Measurements from ENCODE around the gene AKAP17A. TPM values are rescaled to one million over a fixed set of nuclear protein-coding genes. Genes with fewer than 3 reads are reported as not detected.
"Not testable (repeated sequence)": the region's sequence is repeated elsewhere in the genome, so short reads cannot be mapped to it uniquely, and the experiment has no call there.

AKAP17A gene
- total RNA-seq, result 100 to 1,000 TPM in 1 of 2 donors, 10 to 100 TPM in 1; 98.7 to 102 TPM
- 187 to 250 reads per million in 2 donors for total RNA-seq

- Mint-ChIP-seq H3K27me3 (no peaks in the 10 kb centered on the region), H3K4me3 (peak within 1 kb of the TSS; percentile 94), H3K36me3 (ENCODE audit: low read depth) (no peaks in the 10 kb centered on the region), H3K27ac (peak within 1 kb of the TSS; percentile 91), H3K4me1 (peaks cover 11% of the 10 kb centered on the region)
- ATAC-seq, result peak; percentile 93
- H3K9me3 ChIP-seq (ENCODE audit: control insufficient read depth, low read length, poor library complexity, severe bottlenecking), result no peaks in the 10 kb centered on the region
- DNase-seq, result peak; percentile 97 to 99 (median 97)
Measured at GRCh38 chrX:1591102-1591862, at the start of gene AKAP17A. AKAP17A (plus strand) TSS chrX:1591604; CDS start chrX:1593463, 1,859 bp downstream.

GRCh38 chrX:1542994-1543725, 48.2 kb upstream of the AKAP17A start:
- DNase-seq (no peak), ATAC-seq (no peak)
- Mint-ChIP-seq H3K36me3 (ENCODE audit: low read depth) (no peaks in the 10 kb centered on the region), H3K27me3 (no peaks in the 10 kb centered on the region), H3K4me1 (peaks cover 2% of the 10 kb centered on the region), H3K27ac (no peak overlapping the region), H3K4me3 (no peak overlapping the region)
- H3K9me3 ChIP-seq (ENCODE audit: control insufficient read depth, low read length, poor library complexity, severe bottlenecking), result no peaks in the 10 kb centered on the region

- H3K27me3 Mint-ChIP-seq, result no peaks in the 10 kb centered on the region
- no peak for ATAC-seq
- no peak overlapping the region for H3K4me3 Mint-ChIP-seq
- peak overlapping the region; percentile 49 for H3K27ac Mint-ChIP-seq
- no peaks in the 10 kb centered on the region for H3K9me3 ChIP-seq (ENCODE audit: control insufficient read depth, low read length, poor library complexity, severe bottlenecking)
- DNase-seq, result no peak
- H3K4me1 Mint-ChIP-seq, result peaks cover 11% of the 10 kb centered on the region
- H3K36me3 Mint-ChIP-seq (ENCODE audit: low read depth), result no peaks in the 10 kb centered on the region
Measured at GRCh38 chrX:1545776-1546408, 45.5 kb upstream of the AKAP17A start.

- no peaks in the 10 kb centered on the region for H3K9me3 ChIP-seq (ENCODE audit: control insufficient read depth, low read length, poor library complexity, severe bottlenecking)
- Mint-ChIP-seq H3K4me3 (peak overlapping the region; percentile 58), H3K36me3 (ENCODE audit: low read depth) (peaks cover 2% of the 10 kb centered on the region), H3K27me3 (no peaks in the 10 kb centered on the region), H3K4me1 (peaks cover 14% of the 10 kb centered on the region), H3K27ac (peak overlapping the region; percentile 49)
- DNase-seq (no peak), ATAC-seq (no peak)
Measured at GRCh38 chrX:1546691-1547251, 44.6 kb upstream of the AKAP17A start.

- ATAC-seq, result no peak
- no peaks in the 10 kb centered on the region for H3K9me3 ChIP-seq (ENCODE audit: control insufficient read depth, low read length, poor library complexity, severe bottlenecking)
- peaks cover 35% of the 10 kb centered on the region for H3K4me1 Mint-ChIP-seq
- H3K4me3 Mint-ChIP-seq, result peak overlapping the region; percentile 37
- peak overlapping the region; percentile 93 for H3K27ac Mint-ChIP-seq
- peaks cover 8% of the 10 kb centered on the region for H3K36me3 Mint-ChIP-seq (ENCODE audit: low read depth)
- DNase-seq, result no peak
- no peaks in the 10 kb centered on the region for H3K27me3 Mint-ChIP-seq
Measured at GRCh38 chrX:1551959-1552546, 39.4 kb upstream of the AKAP17A start.

GRCh38 chrX:1554469-1555210, 36.8 kb upstream of the AKAP17A start:
- Mint-ChIP-seq H3K4me3 (peak overlapping the region; percentile 54), H3K36me3 (ENCODE audit: low read depth) (peaks cover 8% of the 10 kb centered on the region), H3K27ac (peak overlapping the region; percentile 93), H3K27me3 (no peaks in the 10 kb centered on the region), H3K4me1 (peaks cover 38% of the 10 kb centered on the region)
- H3K9me3 ChIP-seq (ENCODE audit: control insufficient read depth, low read length, poor library complexity, severe bottlenecking), result no peaks in the 10 kb centered on the region
- ATAC-seq (peak; percentile 99), DNase-seq (peak in 2 of 3 donors; percentile 26 to 36)

GRCh38 chrX:1555370-1555769, 36.0 kb upstream of the AKAP17A start:
- Mint-ChIP-seq H3K4me3 (peak overlapping the region; percentile 54), H3K36me3 (ENCODE audit: low read depth) (peaks cover 8% of the 10 kb centered on the region), H3K27me3 (no peaks in the 10 kb centered on the region), H3K4me1 (peaks cover 35% of the 10 kb centered on the region), H3K27ac (peak overlapping the region; percentile 93)
- ATAC-seq (no peak), DNase-seq (no peak)
- no peaks in the 10 kb centered on the region for H3K9me3 ChIP-seq (ENCODE audit: control insufficient read depth, low read length, poor library complexity, severe bottlenecking)

- peak overlapping the region; percentile 93 for H3K27ac Mint-ChIP-seq
- not testable (repeated sequence) for DNase-seq; ATAC-seq; H3K27me3 Mint-ChIP-seq; H3K4me3 Mint-ChIP-seq; H3K36me3 Mint-ChIP-seq (ENCODE audit: low read depth); H3K9me3 ChIP-seq (ENCODE audit: control insufficient read depth, low read length, poor library complexity, severe bottlenecking)
- peaks cover 32% of the 10 kb centered on the region for H3K4me1 Mint-ChIP-seq
Measured at GRCh38 chrX:1557442-1557841, 34.0 kb upstream of the AKAP17A start.

GRCh38 chrX:1558761-1559468, 32.5 kb upstream of the AKAP17A start:
- no peak for DNase-seq
- Mint-ChIP-seq H3K4me1 (peaks cover 36% of the 10 kb centered on the region), H3K4me3 (no peak overlapping the region), H3K36me3 (ENCODE audit: low read depth) (no peaks in the 10 kb centered on the region), H3K27me3 (no peaks in the 10 kb centered on the region), H3K27ac (peak overlapping the region; percentile 93)
- no peaks in the 10 kb centered on the region for H3K9me3 ChIP-seq (ENCODE audit: control insufficient read depth, low read length, poor library complexity, severe bottlenecking)
- ATAC-seq, result no peak

GRCh38 chrX:1561164-1561563, 30.2 kb upstream of the AKAP17A start:
- H3K36me3 Mint-ChIP-seq (ENCODE audit: low read depth), result no peaks in the 10 kb centered on the region
- DNase-seq (no peak), ATAC-seq (no peak)
- H3K27ac Mint-ChIP-seq, result peak overlapping the region; percentile 93
- peaks cover 34% of the 10 kb centered on the region for H3K4me1 Mint-ChIP-seq
- H3K9me3 ChIP-seq (ENCODE audit: control insufficient read depth, low read length, poor library complexity, severe bottlenecking), result no peaks in the 10 kb centered on the region
- no peaks in the 10 kb centered on the region for H3K27me3 Mint-ChIP-seq
- peak overlapping the region; percentile 46 for H3K4me3 Mint-ChIP-seq

GRCh38 chrX:1564077-1564476, 27.3 kb upstream of the AKAP17A start:
- ATAC-seq; DNase-seq; H3K36me3 Mint-ChIP-seq (ENCODE audit: low read depth); H3K9me3 ChIP-seq (ENCODE audit: control insufficient read depth, low read length, poor library complexity, severe bottlenecking); H3K27me3 Mint-ChIP-seq: not testable (repeated sequence)
- Mint-ChIP-seq H3K4me3 (peak overlapping the region; percentile 7), H3K27ac (peak overlapping the region; percentile 93), H3K4me1 (peaks cover 31% of the 10 kb centered on the region)

All from T-helper 17 cell (primary cell).